DMS153 treated with DMSO at 0.1 percent for 48 hours (cell line): ENCODE results near the gene MGAT5.

Experiments
- DNase-seq: peaks from one replicate; lab custom pipeline; 2025; ENCODE audit not compliant: unreplicated experiment; lab: John Stamatoyannopoulos, UW

Gene MGAT5

DNA sequence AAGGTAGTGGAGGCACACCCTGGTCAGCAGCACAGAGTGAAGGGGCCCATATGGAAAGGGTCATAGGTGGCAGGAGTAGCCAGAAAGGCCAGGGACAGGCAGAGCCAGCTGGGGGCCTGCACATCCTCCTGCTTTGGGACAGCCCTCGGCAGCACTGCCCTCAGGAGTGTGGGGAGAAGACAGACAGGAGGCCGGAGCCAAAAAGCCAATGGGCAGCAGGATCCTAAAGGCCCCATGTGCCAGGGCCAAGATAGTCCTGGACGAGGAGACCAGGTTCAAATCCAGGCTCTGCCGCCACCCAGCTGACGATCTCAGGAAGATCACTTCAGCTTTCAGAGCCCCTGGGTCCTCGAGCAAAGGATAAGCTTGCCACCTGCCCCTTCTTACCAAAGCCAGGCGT lies 244.8 kb downstream of the MGAT5 start:
- no peak for DNase-seq

DNA sequence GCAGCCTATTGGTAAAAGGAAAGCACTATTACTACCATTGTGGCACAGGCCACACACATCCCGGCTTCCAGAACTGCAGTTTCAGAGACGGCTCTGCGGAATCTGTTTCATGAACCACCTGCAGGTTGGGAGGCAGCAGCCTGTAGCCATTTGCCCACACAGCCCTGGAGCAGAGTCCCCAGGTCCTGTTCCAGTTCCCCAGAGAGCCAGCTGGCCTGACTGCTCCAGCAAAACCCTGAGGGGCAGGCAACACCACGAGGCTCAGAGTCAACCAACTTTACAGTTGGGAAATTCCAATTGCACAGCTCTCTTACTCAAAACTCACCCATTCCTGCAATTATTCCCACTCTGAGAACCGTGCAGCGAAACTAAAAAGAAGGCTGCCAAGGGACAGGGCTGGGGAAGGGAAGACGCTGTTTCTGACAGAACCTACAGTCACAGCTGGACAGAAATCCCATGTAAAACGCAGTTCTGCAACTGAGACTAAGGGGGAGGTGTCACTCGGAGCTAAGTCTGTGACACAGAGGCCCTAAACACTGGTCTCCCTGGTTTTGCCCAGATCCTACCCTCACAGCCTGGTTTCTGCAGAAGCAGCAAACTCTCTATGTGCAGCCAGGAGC lies 245.5 kb downstream of the MGAT5 start:
- DNase-seq = no peak

DNA sequence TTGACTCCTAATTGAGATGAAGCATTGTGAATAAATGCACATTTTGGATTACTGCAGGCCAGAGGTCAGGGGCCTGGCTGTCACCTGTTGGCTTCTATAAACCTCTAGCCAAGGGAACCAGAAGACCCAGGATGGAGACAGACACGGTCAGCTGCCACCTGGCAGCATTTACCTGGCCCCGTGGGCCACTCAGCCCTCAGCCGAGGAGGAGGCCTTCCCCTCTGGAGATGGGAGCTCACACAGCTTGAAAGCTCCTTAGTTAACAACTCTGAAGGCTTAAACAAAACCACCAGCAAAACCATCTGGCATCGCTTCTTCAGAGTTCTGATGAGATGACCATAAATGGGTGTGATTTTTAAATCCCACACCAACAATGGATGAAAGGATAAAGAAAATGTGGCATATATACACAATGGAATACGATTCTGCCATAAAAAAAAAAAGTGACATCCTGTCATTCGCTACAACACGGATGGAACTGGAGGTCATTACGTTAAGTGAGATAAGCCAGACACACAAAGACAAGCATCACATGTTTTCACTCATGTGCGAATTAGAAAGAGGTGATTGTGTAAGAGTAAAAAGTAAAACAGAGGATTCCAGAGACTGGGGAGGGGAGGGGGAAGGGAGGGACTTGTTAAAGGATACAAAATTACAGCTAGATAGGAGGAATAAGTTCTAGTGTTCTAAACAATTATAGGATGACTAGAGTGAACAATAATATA lies 246.5 kb downstream of the MGAT5 start:
- no peak for DNase-seq

DNA sequence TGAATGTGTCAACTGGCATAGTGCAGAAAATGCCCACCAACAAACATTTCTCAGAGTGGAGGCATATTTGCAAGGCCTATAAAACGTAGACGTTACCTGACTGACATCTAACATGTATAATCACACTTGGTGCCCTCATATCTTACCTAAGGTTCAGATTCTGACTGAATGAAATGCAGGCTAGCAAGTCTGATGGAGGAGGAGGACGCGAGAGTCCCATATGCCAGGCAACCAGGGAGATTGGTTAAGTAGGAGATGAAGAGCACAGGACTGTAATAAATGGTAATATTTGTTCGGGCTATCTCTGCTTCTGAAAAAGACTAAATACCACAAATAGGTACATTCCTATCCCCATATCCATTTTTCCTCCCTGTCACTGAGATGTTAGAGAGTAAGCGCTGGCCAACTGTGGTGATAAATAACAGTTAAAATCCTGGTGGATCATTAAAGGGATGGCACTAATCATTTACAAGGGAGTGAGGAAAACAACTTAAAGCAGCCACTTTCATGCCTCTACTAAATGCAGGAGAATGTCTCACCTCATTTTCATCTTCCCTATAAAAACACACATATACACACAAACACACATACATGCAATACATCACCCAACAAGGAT lies 247.7 kb downstream of the MGAT5 start:
- DNase-seq = no peak

GRCh38 chr2:134502104-134502503 lies 248.2 kb downstream of the MGAT5 start:
- DNase-seq = no peak
